Right cardiac atrium (tissue), 5 donors: ENCODE measurements around the gene PRAMEF11. TPM values are rescaled to one million over a fixed set of nuclear protein-coding genes. Genes with fewer than 3 reads are reported as not detected.

Source experiments
- polyA plus RNA-seq: library from polyadenylated mRNA; stranded (reverse); fragments of 200-250 nt; gene quantifications from one replicate; pipeline ENCODE4 v1.2.3, GENCODE V29; 2013
- total RNA-seq, 4 donors: library from RNA; stranded (reverse); fragmentation: NEBNext Ultra II Directional; extraction: Animal tissue kit (Norgen Biotek cat#: 25700); gene quantifications; one replicate each; pipeline ENCODE4 v1.2.1, GENCODE V29; 2021
- donor health status: healthy with polysubstance abuse.
- donor health status: DM: no; HTN: yes; CAD: no.
- donor health status: DM: no; HTN: no; CAD: no.
- donor health status: DM: no; HTN: yes; CAD: no; lungs with severe emphysema.
- donor health status: DM: yes; HTN: yes; CAD: no.

Gene PRAMEF11
- total and polyA plus RNA-seq, 5 donors, result not detected

Other genes starting within 250 kb of the PRAMEF11 start
- gene DHRS3, start 213.2 kb downstream of the PRAMEF11 start, total RNA-seq, result 10 to 100 TPM; 83.0 to 97.0 (median 83.5) TPM
- gene DHRS3, start 213.2 kb downstream of the PRAMEF11 start, polyA plus RNA-seq, result 53.6 TPM
- not detected for gene AADACL4, start 187.3 kb downstream of the PRAMEF11 start, total RNA-seq
- gene AADACL4, start 187.3 kb downstream of the PRAMEF11 start, polyA plus RNA-seq, result not detected
- gene AADACL3, start 115.3 kb downstream of the PRAMEF11 start, total RNA-seq, result not detected
- not detected for gene AADACL3, start 115.3 kb downstream of the PRAMEF11 start, polyA plus RNA-seq
- gene CFAP107, start 85.2 kb downstream of the PRAMEF11 start, total RNA-seq, result not detected
- not detected for gene CFAP107, start 85.2 kb downstream of the PRAMEF11 start, polyA plus RNA-seq
- not detected for gene PRAMEF12, start 57.7 kb downstream of the PRAMEF11 start, total RNA-seq
- gene PRAMEF12, start 57.7 kb downstream of the PRAMEF11 start, polyA plus RNA-seq, result not detected
- not detected for gene PRAMEF1, start 40.0 kb downstream of the PRAMEF11 start, total RNA-seq
- not detected for gene PRAMEF1, start 40.0 kb downstream of the PRAMEF11 start, polyA plus RNA-seq
- not detected for gene HNRNPCL1, start 17.3 kb upstream of the PRAMEF11 start, total RNA-seq
- gene HNRNPCL1, start 17.3 kb upstream of the PRAMEF11 start, polyA plus RNA-seq, result not detected
- gene PRAMEF2, start 25.7 kb upstream of the PRAMEF11 start, total RNA-seq, result not detected
- gene PRAMEF2, start 25.7 kb upstream of the PRAMEF11 start, polyA plus RNA-seq, result not detected
- gene PRAMEF4, start 54.8 kb upstream of the PRAMEF11 start, total RNA-seq, result not detected
- gene PRAMEF4, start 54.8 kb upstream of the PRAMEF11 start, polyA plus RNA-seq, result not detected
- not detected for gene PRAMEF10, start 66.9 kb upstream of the PRAMEF11 start, total RNA-seq
- not detected for gene PRAMEF10, start 66.9 kb upstream of the PRAMEF11 start, polyA plus RNA-seq
- not detected for gene PRAMEF7, start 85.2 kb upstream of the PRAMEF11 start, total RNA-seq
- gene PRAMEF7, start 85.2 kb upstream of the PRAMEF11 start, polyA plus RNA-seq, result not detected
- not detected for gene PRAMEF6, start 116.2 kb upstream of the PRAMEF11 start, total RNA-seq
- gene PRAMEF6, start 116.2 kb upstream of the PRAMEF11 start, polyA plus RNA-seq, result not detected
- not detected for gene PRAMEF27, start 225.2 kb upstream of the PRAMEF11 start, total RNA-seq
- not detected for gene PRAMEF27, start 225.2 kb upstream of the PRAMEF11 start, polyA plus RNA-seq
- gene HNRNPCL3, start 229.4 kb upstream of the PRAMEF11 start, total RNA-seq, result not detected
- not detected for gene HNRNPCL3, start 229.4 kb upstream of the PRAMEF11 start, polyA plus RNA-seq
- gene PRAMEF25, start 239.4 kb upstream of the PRAMEF11 start, total RNA-seq, result not detected
- not detected for gene PRAMEF25, start 239.4 kb upstream of the PRAMEF11 start, polyA plus RNA-seq